Superior temporal gyrus (tissue), 1 donor: ENCODE data around the gene HOXA1.

Source experiments
- DNase-seq: peaks from one replicate; pipeline ENCODE4 v3.0.0-alpha.2; 2016; ENCODE audit errors: extremely low spot score

The HOXA1 gene

GRCh38 chr7:27095897-27096767 is at the start of gene HOXA1:
Gene HOXA1, minus strand, starts transcription at chr7:27096000. Its CDS starts 88 bp downstream, at chr7:27095912.
- DNase-seq, result no peak

DNA sequence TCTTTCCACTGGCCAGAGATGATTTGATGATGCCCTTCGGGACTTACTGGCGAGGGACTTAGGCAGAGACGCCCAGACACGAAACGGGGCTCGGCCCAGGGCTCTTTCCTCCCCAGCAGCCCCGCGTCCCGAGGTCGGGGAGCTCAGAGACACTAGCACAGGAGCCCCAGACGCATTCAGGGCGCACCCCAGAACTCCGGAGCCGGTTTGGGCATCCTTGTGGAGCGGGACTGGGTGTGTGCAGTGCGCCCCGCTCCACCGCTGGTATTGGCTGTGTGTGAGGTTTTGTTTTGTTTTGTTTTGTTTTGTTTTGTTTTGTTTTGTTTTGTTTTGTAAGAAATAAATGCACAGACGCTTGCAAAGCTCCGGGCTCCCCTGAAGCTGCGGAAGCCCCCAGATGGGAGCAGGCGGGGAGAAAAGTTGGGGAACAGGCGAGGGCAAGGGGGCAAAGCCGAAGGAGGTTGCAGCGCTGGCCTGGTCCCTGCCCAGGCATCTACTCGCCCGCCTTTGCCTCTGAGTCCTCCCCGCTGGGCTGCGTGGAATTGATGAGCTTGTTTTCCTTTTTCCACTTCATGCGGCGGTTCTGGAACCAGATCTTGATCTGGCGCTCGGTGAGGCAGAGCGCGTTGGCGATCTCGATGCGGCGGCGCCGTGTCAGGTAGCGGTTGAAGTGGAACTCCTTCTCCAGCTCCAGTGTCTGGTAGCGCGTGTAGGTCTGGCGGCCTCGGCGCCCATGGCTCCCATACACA is 49.5 kb upstream of the HOXA1 start:
- no peak for DNase-seq

GRCh38 chr7:27144781-27145164 is 49.0 kb upstream of the HOXA1 start:
- DNase-seq, result no peak

DNA sequence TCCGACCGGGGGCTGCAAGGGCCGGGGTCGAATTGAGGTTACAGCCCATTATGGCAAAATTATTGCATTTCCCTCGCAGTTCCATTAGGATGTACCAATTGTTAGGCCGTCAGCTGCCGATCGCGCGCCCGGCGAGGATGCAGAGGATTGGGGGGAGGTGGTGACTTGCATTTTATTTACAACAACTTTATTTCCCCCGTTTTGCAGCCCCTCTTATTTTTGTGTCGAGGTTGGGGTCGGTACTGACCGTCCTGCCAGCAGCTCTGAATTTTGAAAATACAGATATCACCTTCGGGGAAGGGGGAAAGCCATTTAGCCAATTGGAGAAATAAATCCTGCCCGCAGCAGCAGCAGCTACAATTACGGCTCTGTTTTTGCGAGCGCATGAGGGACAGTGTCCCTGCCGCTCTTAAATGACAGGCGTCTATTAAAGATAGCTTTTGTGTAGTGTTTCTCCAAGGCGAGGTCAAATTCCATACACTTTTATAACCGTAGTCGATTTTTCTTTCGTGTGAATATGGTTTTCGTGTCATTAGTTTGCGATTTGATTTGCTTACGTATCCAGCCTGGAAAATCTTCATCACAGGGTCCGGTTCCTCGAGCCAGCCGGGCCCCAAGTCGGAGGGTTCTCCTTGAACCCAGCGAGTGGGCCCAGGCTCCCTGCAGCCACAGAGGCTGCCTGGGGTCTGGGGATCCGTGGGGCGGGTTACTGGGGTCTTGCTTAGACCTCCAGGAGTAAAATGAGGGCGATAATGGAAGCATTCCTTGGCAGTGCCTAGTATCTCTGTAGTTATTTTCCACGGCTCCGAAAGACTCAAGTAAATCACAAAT is 48.4 kb upstream of the HOXA1 start:
- DNase-seq, result no peak

DNA sequence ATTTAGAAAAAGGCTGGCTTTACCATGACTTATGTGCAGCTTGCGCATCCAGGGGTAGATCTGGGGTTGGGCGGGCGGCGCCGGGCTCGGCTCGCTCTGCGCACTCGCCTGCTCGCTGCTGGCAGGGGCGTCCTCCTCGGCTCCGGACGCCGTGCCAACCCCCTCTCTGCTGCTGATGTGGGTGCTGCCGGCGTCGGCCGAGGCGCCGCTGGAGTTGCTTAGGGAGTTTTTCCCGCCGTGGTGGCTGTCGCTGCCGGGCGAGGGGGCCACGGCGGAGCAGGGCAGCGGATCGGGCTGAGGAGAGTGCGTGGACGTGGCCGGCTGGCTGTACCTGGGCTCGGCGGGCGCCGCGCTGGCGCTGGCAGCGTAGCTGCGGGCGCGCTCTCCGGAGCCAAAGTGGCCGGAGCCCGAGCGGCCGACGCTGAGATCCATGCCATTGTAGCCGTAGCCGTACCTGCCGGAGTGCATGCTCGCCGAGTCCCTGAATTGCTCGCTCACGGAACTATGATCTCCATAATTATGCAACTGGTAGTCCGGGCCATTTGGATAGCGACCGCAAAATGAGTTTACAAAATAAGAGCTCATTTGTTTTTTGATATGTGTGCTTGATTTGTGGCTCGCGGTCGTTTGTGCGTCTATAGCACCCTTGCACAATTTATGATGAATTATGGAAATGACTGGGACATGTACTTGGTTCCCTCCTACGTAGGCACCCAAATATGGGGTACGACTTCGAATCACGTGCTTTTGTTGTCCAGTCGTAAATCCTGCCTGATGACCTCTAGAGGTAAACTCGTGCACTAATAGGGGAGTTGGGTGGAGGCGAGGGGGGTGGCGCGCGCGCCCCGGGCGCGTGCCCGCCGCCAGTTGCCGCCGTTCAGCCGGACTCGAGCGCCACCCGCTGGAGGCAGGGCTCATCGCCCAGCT is 47.5 kb upstream of the HOXA1 start, which contains the start of gene HOXA5:
TSS of gene HOXA5 (minus strand) at position 659 of the 927 bp plus-strand sequence. CDS start at position 585, 74 bp downstream.
- no peak for DNase-seq

DNA sequence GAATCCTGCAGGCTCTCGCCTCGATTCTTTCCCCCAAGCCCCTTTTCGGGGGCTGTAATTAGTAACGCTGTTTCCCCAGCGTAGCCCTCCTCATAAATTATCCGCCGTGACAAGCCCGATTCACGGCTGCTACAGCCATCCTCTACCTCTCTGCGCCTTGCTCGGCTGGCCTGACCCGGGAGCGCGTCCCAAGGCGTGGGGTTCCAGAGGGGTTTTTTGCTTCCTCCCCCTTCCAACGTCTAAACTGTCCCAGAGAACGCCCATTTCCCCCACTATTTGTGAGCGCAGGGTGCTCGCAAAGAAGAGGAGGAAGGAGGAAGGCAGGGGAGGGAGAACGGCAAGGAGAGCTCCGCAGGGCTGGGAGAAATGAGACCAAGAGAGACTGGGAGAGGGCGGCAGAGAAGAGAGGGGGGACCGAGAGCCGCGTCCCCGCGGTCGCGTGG is 46.8 kb upstream of the HOXA1 start:
- no peak for DNase-seq

DNA sequence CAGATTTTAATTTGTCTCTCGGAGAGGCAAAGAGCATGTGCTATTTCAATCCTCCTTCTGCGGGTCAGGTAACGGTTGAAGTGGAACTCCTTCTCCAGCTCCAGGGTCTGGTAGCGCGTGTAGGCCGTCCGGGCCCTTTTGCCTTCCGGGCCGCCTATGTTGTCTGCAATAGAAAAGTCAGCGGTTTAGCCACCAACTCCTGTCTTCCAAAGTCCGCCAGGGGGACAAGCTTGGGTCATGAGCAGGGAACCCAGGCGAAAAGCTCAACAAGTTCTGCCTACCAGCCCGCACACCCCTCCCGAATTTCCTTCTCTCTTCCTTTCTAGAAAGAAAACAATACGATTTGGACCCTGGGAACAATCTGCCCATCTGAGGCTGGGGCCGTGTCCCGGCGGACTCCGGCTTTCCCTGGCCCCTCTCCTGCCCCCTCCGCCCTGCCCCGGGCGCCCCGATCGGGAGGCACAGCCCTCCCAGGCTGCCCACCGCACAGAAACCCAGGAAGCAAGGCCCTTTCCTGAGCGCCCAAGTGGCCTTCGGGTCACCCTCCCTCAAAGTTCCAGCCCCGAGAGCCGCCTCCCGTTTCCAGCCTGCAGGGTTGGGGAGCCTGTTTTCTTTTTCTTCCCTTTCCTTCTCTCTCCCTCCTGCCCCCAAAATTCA is 46.3 kb upstream of the HOXA1 start:
- no peak for DNase-seq

DNA sequence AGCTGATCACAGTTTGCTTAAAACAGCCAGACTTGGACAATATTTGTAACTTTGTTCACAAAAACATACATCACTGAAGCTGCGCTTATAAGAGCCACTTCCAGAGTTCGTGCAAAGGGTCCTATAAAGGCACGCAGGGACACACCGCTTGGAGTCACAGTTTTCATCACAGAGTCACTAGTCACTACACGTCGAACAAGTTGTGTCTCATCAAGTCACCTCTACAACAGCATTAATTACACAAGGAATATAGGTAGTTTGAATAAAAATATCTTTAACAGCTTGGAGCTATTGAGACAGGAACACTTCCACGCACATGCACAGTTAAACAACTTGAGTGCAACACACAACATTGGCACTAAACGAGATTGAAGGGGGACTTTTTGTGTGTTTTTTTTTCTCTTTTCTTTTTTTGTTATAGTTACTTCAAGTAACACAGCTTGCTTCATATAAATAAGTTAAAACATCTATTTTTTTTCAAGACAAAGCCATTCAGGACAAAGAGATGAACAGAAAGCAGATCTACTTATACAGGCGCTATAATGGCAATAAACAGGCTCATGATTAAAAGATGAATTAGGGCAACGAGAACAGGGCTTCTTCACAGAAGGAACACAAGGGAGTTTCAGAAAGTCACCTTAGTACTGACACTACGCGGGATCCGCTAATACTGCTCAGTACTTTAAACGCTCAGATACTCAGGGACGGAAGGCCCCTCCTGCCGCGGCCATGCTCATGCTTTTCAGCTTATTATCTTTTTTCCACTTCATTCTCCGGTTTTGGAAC is 45.5 kb upstream of the HOXA1 start:
- no peak for DNase-seq

GRCh38 chr7:27140126-27140857 is 44.5 kb upstream of the HOXA1 start:
- no peak for DNase-seq

GRCh38 chr7:27139334-27140125 is 43.7 kb upstream of the HOXA1 start:
- DNase-seq, result no peak

DNA sequence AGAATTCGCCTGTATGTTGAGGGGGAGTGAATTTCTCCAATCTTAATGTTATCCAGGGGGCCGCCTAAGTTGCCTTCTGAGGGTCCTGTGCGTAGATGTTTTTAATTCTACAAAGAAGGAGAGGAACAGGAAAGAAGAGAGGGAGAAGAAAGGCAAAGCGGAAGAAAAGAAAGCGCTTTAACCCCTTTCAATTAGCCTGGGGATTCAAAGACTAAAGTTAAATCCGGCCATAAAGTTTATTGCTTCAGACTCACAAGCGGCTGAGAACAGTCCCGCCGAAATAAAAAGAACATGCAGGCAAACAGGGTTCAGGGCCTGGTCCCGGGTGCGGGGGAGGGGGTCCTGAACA is 43.2 kb upstream of the HOXA1 start:
- no peak for DNase-seq

DNA sequence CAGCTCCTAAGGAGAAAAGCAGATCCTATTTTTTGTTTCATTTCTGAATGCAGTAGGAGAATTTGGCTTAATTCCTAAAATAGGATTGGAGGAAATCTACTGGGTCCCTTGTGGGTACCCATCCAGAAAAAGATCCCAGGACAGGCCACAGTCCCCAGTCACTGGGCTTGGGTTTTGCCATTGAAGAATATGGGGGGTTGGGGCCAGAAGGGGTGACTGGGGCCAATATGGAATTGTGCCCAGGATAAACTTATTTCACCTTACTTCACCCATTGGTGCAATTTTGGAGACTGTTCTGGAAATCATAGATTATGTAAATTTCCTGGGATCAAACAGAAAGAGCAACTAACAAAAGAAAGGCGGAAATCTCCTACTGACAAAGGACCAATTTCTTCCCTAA is 42.7 kb upstream of the HOXA1 start:
- no peak for DNase-seq

GRCh38 chr7:27137640-27138315 is 42.0 kb upstream of the HOXA1 start:
- no peak for DNase-seq

DNA sequence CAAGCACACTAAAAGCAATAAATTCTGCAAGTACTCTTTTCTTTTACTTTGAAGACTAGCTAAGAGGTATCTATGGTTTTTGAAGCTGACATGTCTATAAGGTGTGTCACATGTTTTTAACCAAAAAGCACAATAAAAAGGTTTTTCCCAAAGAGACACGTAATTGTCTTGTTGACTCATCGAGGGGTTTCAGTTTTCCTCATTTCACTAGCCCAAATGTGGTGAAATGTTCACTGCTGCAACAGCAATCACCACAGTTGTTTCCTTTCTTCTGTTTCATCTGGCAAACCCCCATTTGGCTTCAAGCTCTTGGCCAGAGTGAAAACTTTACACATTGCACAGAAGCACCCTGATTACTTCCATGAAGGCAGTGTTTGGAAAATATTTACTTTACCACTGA is 38.6 kb upstream of the HOXA1 start:
- DNase-seq, result no peak

DNA sequence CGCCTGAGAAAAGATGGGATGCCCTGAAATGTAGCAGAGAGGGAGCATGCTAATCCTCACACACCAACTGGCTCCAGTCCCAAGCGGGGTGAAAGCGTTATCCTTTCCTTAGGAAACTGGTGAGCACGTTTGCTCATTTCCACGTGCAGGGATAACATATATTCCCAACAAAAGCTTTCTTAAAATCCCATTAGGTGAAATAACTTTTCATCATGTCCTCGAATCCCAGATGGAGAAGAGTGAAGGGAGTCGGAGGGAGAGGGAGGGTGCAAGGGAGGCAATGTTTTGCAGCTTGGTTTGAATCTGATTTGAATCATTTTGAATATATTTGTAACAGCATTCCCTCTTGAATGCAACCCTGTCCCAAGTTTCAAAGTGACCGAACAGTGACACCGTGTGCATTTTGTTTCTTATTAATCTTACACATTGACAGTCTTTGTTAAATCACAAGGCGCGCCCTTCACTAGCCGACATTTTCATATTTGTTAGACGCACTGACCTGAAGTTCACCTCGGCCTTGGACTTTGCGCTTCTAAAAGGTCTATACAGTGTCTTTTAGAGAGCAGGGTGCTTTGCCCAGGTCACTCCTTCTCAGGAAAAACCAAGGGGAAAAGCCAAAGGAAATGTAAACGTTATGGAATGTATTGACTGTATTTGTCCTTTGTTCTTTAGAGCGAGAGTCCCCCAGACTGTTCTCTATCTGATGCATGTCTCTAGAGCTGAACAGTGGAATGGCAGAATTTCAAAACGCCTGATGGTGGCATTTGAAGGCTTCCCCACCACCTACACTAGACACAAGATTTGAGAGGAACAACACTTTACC is 37.8 kb upstream of the HOXA1 start:
- DNase-seq, result no peak

DNA sequence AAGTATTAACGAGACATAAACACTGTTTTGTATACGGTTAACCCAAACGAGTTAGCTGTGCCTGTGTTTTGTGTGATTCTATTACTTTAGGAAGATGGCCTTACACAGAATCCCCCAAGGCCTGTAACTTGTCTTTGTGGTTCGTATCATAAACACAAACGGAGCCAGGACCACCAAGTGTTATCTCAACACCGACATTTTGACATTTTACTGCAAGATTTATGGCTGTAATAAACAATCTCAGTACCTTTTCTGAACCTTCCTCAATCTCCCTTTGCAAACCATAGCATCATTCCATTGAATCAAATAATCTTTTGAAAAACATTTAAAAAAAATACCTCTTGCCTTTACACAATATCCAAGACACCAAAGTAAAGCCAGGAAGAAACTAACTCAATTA is 37.2 kb upstream of the HOXA1 start:
- no peak for DNase-seq

DNA sequence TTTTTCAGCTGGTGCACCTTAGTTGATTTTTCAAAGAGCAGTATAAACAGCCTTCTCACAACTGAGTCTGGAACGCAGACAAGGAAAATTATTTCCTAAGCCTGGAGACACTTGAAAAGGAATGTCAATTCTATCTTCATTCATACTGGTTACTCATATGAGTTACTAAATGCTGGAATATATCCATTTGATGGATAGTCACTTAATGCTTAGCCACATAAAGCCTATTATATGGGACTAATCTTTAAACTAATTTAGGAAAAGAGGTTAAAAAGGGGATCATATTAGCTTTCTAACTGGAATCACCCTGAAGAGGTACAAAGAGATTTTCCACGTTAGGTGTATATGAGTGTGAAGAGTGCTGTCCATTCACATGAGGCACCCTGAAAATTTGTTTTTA is 36.4 kb upstream of the HOXA1 start:
- no peak for DNase-seq
